ENCODE results near the gene FBXL20. TPM values are rescaled to one million over a fixed set of nuclear protein-coding genes. Genes with fewer than 3 reads are reported as not detected.
A peak's percentile ranks its signal among the peaks of the same experiment; 100 is the strongest.

Gene FBXL20
- total and polyA plus RNA-seq, 10 of the 15 experiments (the other 5 are each of a cell fraction or from before 2014, with no cell fraction given) = 1.2 to 8.3 (median 4.4) TPM

GRCh38 chr17:39224778-39225307 is 176.6 kb downstream of the FBXL20 start:
- no peak overlapping the region for H3K27ac ChIP-seq (ENCODE audit: control insufficient read depth, insufficient read depth)
- DNase-seq (ENCODE audit: low read depth, low spot score) (no peak), ATAC-seq (peak; percentile 38; the same call in 1 of the 3 replicates), FAIRE-seq (no peak)
- TF ChIP-seq ETV6 (conservative IDR thresholded peaks at IDR 0.05 in 1 of 2, IDR thresholded peaks at IDR 0.05 in 1 of 2; ENCODE audit: borderline replicate concordance in 1 of 2, low read depth in 1 of 2) = no peak
- TF ChIP-seq POLR2A (IDR thresholded peaks at IDR 0.05; ENCODE audit: low read depth, low read length) = no peak
- TF ChIP-seq HDAC6 (IDR thresholded peaks at IDR 0.05; ENCODE audit: unreplicated experiment) = peak; percentile 75
- TF ChIP-seq NFYB (IDR thresholded peaks at IDR 0.05; ENCODE audit: insufficient read depth, low read depth, low read length) = no peak
- H3K27me3 ChIP-seq (replicated peaks in 1 of 2; ENCODE audit: control insufficient read depth in 2 of 2, insufficient read depth in 2 of 2, low read length in 1 of 2) = peaks cover 4 to 8% of the 10 kb centered on the region in 2 experiments; a peak in 3 of 4 replicates
- intact Hi-C loops (cut with micrococcal nuclease; ENCODE audit: unreplicated experiment) (no loop called here), in situ Hi-C loops (cut with MboI) (no loop called here)
- RAD21 ChIA-PET (ENCODE audit: unreplicated experiment) = no interaction called here
- no peaks in the 10 kb centered on the region for H3K79me2 ChIP-seq (ENCODE audit: control insufficient read depth, insufficient read depth, low read length)
- POLR2A ChIA-PET = no interaction called here
- CTCF ChIA-PET = no interaction called here
- no peak overlapping the region for H3K4me3 ChIP-seq
- H2AFZ ChIP-seq (ENCODE audit: control insufficient read depth, low read depth, low read length) = no peak overlapping the region
- H3K9me3 ChIP-seq (replicated peaks; ENCODE audit: control insufficient read depth, insufficient read depth, low read length) = no peaks in the 10 kb centered on the region
- WGBS (ENCODE audit: insufficient coverage, insufficient replicate concordance, low lambda C conversion rate, missing lambda C conversion rate) = 12% methylated on average over 42 of the region's 68 CpGs
- BruUV-seq (replicated peaks) = no TSS peak
- no peak overlapping the region for H3K4me2 ChIP-seq (ENCODE audit: control insufficient read depth, insufficient read depth)
- no peaks in the 10 kb centered on the region for H4K20me1 ChIP-seq (ENCODE audit: control insufficient read depth, insufficient read depth)
- no peaks in the 10 kb centered on the region for H3K4me1 ChIP-seq (ENCODE audit: control insufficient read depth, insufficient read depth, low read length)
- SMC1A ChIA-PET (ENCODE audit: uncharacterized antibody, unreplicated experiment) = no interaction called here
- no peaks in the 10 kb centered on the region for H3K36me3 ChIP-seq (ENCODE audit: control insufficient read depth in 2 of 2, insufficient read depth in 2 of 2, low read length in 1 of 2)
- no peak overlapping the region for H3K9ac ChIP-seq (ENCODE audit: control insufficient read depth, insufficient read depth, low read length)

GRCh38 chr17:39223907-39224777 is 177.3 kb downstream of the FBXL20 start:
- no peak overlapping the region for H2AFZ ChIP-seq (ENCODE audit: control insufficient read depth, low read depth, low read length)
- intact Hi-C loops (cut with micrococcal nuclease; ENCODE audit: unreplicated experiment) = no loop called here
- no peak for FAIRE-seq

More at GRCh38 chr17:39223907-39224777, 177.3 kb downstream of the FBXL20 start:
- no peaks in the 10 kb centered on the region for H3K79me2 ChIP-seq (ENCODE audit: control insufficient read depth, insufficient read depth, low read length)
- ChIA-PET CTCF (interaction anchor here (1.2 kb wide), 1 partner anchor 18 kb away, joined by 5 read pairs; no protein-coding TSS in a partner anchor), POLR2A (no interaction called here), RAD21 (ENCODE audit: unreplicated experiment) (no interaction called here), SMC1A (ENCODE audit: uncharacterized antibody, unreplicated experiment) (no interaction called here)
- TF ChIP-seq SUZ12 (IDR thresholded peaks at IDR 0.05; ENCODE audit: unreplicated experiment) = peak; percentile 36
- no peak for TF ChIP-seq ETV6 (conservative IDR thresholded peaks at IDR 0.05 in 1 of 2, IDR thresholded peaks at IDR 0.05 in 1 of 2; ENCODE audit: borderline replicate concordance in 1 of 2, low read depth in 1 of 2)
- H3K4me2 ChIP-seq (ENCODE audit: control insufficient read depth, insufficient read depth) = no peak overlapping the region
- H3K27ac ChIP-seq (ENCODE audit: control insufficient read depth, insufficient read depth) = no peak overlapping the region
- DNase-seq (ENCODE audit: low read depth, low spot score) (no peak), ATAC-seq (no peak)
- no peaks in the 10 kb centered on the region for H3K36me3 ChIP-seq (ENCODE audit: control insufficient read depth in 2 of 2, insufficient read depth in 2 of 2, low read length in 1 of 2)
- peaks cover 4 to 8% of the 10 kb centered on the region in 2 experiments; a peak in 3 of 4 replicates for H3K27me3 ChIP-seq (replicated peaks in 1 of 2; ENCODE audit: control insufficient read depth in 2 of 2, insufficient read depth in 2 of 2, low read length in 1 of 2)
- H3K9me3 ChIP-seq (replicated peaks; ENCODE audit: control insufficient read depth, insufficient read depth, low read length) = no peaks in the 10 kb centered on the region
- H4K20me1 ChIP-seq (ENCODE audit: control insufficient read depth, insufficient read depth) = no peaks in the 10 kb centered on the region
- BruUV-seq (replicated peaks) = no TSS peak
- in situ Hi-C loops (cut with MboI) = no loop called here
- no peaks in the 10 kb centered on the region for H3K4me1 ChIP-seq (ENCODE audit: control insufficient read depth, insufficient read depth, low read length)
- H3K4me3 ChIP-seq = no peak overlapping the region
- 59% methylated on average over 29 of the region's 33 CpGs for WGBS (ENCODE audit: insufficient coverage, insufficient replicate concordance, low lambda C conversion rate, missing lambda C conversion rate)
- H3K9ac ChIP-seq (ENCODE audit: control insufficient read depth, insufficient read depth, low read length) = no peak overlapping the region

Data from GM12878 (cell line).